Measurements from ENCODE around the gene RASSF7. TPM values are rescaled to one million over a fixed set of nuclear protein-coding genes. Genes with fewer than 3 reads are reported as not detected.

Gene RASSF7
- total RNA-seq, 1 experiment from 2014 or later, result 58.6 TPM

DNA sequence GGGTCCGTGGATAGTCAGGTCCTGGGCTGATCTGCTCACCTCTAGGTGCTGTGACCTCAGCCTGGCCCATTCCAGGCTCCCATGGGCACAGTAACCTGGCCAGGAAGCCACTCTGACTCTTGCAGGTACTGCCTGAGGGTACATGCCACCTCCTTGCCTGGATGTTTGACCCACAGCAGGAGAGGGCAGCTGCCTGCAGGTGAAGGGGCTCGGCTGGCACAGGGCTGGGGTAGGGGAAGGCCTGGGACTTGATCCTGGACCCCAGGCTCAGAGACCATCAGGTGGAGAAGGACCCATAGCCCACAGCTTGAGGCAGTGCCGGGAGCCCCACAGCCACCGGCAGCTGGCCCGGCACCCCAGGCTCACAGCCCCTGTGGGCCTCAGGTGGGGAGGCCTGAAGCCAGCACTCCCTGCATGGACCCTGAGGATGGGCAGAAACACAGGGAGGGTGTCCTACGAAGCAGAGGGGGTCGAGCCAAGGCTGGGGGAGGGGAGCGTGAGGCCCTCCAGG is 20.7 kb upstream of the RASSF7 start:
- intact Hi-C loops (cut with micrococcal nuclease), result no loop called here
- Histone ChIP-seq H3K4me2 (ENCODE audit: low read length) (no peak overlapping the region), H3K79me2 (ENCODE audit: low read length) (no peaks in the 10 kb centered on the region), H3F3A (ENCODE audit: low read length, unreplicated experiment) (no peaks in the 10 kb centered on the region), H3K4me1 (ENCODE audit: insufficient read depth, low read length) (peaks cover 12% of the 10 kb centered on the region), H3K9me3 (ENCODE audit: low read length) (no peaks in the 10 kb centered on the region), H3K9ac (ENCODE audit: low read length) (no peak overlapping the region), H2AFZ (ENCODE audit: low read length) (no peak overlapping the region), H3K4me3 (ENCODE audit: low read length) (no peak overlapping the region), H3K27ac (ENCODE audit: low read length) (no peak overlapping the region), H3K36me3 (ENCODE audit: low read depth, low read length) (no peaks in the 10 kb centered on the region), H3K27me3 (ENCODE audit: low read length) (no peaks in the 10 kb centered on the region), H4K20me1 (ENCODE audit: low read length) (no peaks in the 10 kb centered on the region), H3K9me2 (replicated peaks; ENCODE audit: low read length) (no peaks in the 10 kb centered on the region)
- ChIA-PET POLR2A (ENCODE audit: unreplicated experiment) (no interaction called here), CTCF (no interaction called here)
- DNase-seq (no peak), ATAC-seq (no peak)
- no TSS peak for BruUV-seq (replicated peaks)
- TF ChIP-seq EZH2phosphoT487 (IDR thresholded peaks at IDR 0.05; ENCODE audit: borderline replicate concordance, low read length) (no peak), EZH2 (IDR thresholded peaks at IDR 0.05; ENCODE audit: low read length, unreplicated experiment) (no peak)
- TF ChIP-seq, protein P1, sequence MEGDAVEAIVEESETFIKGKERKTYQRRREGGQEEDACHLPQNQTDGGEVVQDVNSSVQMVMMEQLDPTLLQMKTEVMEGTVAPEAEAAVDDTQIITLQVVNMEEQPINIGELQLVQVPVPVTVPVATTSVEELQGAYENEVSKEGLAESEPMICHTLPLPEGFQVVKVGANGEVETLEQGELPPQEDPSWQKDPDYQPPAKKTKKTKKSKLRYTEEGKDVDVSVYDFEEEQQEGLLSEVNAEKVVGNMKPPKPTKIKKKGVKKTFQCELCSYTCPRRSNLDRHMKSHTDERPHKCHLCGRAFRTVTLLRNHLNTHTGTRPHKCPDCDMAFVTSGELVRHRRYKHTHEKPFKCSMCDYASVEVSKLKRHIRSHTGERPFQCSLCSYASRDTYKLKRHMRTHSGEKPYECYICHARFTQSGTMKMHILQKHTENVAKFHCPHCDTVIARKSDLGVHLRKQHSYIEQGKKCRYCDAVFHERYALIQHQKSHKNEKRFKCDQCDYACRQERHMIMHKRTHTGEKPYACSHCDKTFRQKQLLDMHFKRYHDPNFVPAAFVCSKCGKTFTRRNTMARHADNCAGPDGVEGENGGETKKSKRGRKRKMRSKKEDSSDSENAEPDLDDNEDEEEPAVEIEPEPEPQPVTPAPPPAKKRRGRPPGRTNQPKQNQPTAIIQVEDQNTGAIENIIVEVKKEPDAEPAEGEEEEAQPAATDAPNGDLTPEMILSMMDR (conservative IDR thresholded peaks at IDR 0.05; ENCODE audit: low read depth, low read length), result no peak

DNA sequence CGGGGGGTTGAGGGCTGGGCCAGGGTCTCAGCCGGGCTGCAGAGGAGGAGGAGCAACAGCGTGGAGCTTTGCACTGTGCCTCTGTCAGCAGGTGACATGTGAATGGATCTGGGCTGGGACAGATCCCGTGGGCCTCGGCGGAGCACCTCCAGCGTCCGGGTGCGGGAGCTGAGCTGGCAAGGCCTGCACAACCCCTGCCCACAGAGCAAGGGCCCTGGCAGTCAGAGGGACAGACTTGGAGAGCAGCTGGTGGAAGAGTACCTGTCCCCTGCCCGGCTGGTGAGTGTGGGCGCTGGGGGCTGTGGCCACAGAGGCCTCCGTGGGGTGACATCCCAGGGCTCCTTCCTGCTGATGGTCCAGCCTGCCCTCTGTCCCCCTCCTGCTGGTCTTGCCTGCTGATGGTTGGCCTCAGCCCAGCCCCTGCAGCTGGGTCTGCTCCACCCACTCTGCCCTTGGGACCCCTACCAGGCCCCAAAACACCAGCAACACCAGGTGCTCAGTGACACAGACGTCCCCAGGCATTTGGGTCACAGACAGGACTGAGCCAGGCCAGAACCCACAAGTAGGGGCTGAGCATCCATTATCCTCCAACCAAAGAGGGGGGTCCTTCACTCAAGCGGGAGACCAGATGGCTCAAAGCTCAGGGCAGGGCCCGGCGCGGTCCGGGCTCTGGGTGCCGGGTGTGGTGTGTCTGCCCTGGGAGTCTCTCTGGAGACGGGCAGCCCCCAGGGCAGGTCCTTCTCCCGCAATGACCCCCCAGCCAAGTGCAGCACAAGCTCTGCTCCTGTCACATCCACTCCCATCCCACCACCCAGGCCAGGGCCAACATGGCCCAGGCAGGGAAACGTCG is 20.0 kb upstream of the RASSF7 start:
- no peak overlapping the region for H3K4me2 ChIP-seq (ENCODE audit: low read length)
- no TSS peak for BruUV-seq (replicated peaks)

More for the DNA sequence above, 20.0 kb upstream of the RASSF7 start:
- intact Hi-C loops (cut with micrococcal nuclease), result no loop called here
- H4K20me1 ChIP-seq (ENCODE audit: low read length), result no peaks in the 10 kb centered on the region
- no peak overlapping the region for H3K27ac ChIP-seq (ENCODE audit: low read length)
- no peaks in the 10 kb centered on the region for H3K36me3 ChIP-seq (ENCODE audit: low read depth, low read length)
- POLR2A ChIA-PET (ENCODE audit: unreplicated experiment), result no interaction called here
- TF ChIP-seq EZH2phosphoT487 (IDR thresholded peaks at IDR 0.05; ENCODE audit: borderline replicate concordance, low read length) (no peak), EZH2 (IDR thresholded peaks at IDR 0.05; ENCODE audit: low read length, unreplicated experiment) (no peak)
- TF ChIP-seq, protein P1 (conservative IDR thresholded peaks at IDR 0.05; ENCODE audit: low read depth, low read length), result no peak
- no peak overlapping the region for H3K9ac ChIP-seq (ENCODE audit: low read length)
- H3K79me2 ChIP-seq (ENCODE audit: low read length), result no peaks in the 10 kb centered on the region
- CTCF ChIA-PET, result no interaction called here
- no peaks in the 10 kb centered on the region for H3F3A ChIP-seq (ENCODE audit: low read length, unreplicated experiment)
- no peak overlapping the region for H3K4me3 ChIP-seq (ENCODE audit: low read length)
- ATAC-seq, result no peak
- no peak for DNase-seq
- H3K9me2 ChIP-seq (replicated peaks; ENCODE audit: low read length), result no peaks in the 10 kb centered on the region
- H3K4me1 ChIP-seq (ENCODE audit: insufficient read depth, low read length), result peaks cover 12% of the 10 kb centered on the region
- H2AFZ ChIP-seq (ENCODE audit: low read length), result no peak overlapping the region
- no peaks in the 10 kb centered on the region for H3K9me3 ChIP-seq (ENCODE audit: low read length)
- no peaks in the 10 kb centered on the region for H3K27me3 ChIP-seq (ENCODE audit: low read length)
